OCI-LY1 (cell line): Measurements from ENCODE around the gene LMO2.

Experiments
- H2AFZ ChIP-seq: fragments of 200-600 bp; sonication (generic), shearing (Covaris generic); 2 replicates; pipeline ENCODE4 v1.6.0; 2014; ENCODE audit warnings: antibody characterized with exemption, mild to moderate bottlenecking, low read length
- H3F3A ChIP-seq: fragments of 200-600 bp; sonication (generic), shearing (Covaris generic); 2 replicates; pipeline ENCODE4 v1.6.0; 2014; ENCODE audit warnings: mild to moderate bottlenecking, antibody characterized with exemption, low read length, moderate library complexity; ENCODE audit not compliant: insufficient read depth
- H3K27ac ChIP-seq: fragments of 200-600 bp; sonication (generic); 2 replicates; pipeline ENCODE4 v1.5.1; 2014; ENCODE audit warnings: low read length, mixed run types, mild to moderate bottlenecking, low read depth; ENCODE audit not compliant: poor library complexity, severe bottlenecking
- H3K27me3 ChIP-seq: fragments of 200-600 bp; sonication (generic); 2 replicates; pipeline ENCODE4 v1.6.0; 2014; ENCODE audit warnings: antibody characterized with exemption, mild to moderate bottlenecking, low read length, moderate library complexity; ENCODE audit not compliant: insufficient read depth
- H3K36me3 ChIP-seq: fragments of 200-600 bp; sonication (generic); 2 replicates; pipeline ENCODE4 v1.6.1; 2014; ENCODE audit warnings: mild to moderate bottlenecking, antibody characterized with exemption, low read length, moderate library complexity, mixed read lengths; ENCODE audit not compliant: insufficient read depth
- H3K4me1 ChIP-seq: fragments of 200-600 bp; sonication (generic); 2 replicates; pipeline ENCODE4 v1.5.1; 2014; ENCODE audit warnings: mild to moderate bottlenecking, low read length, moderate library complexity; ENCODE audit not compliant: insufficient read depth, severe bottlenecking
- H3K4me2 ChIP-seq: fragments of 200-600 bp; sonication (generic), shearing (Covaris generic); 2 replicates; pipeline ENCODE4 v1.6.1; 2014; ENCODE audit warnings: low read length
- H3K4me3 ChIP-seq: fragments of 200-600 bp; sonication (generic); 2 replicates; pipeline ENCODE4 v1.5.1; 2014; ENCODE audit warnings: low read length, low read depth, mild to moderate bottlenecking, mixed read lengths; ENCODE audit not compliant: poor library complexity, severe bottlenecking
- H3K79me2 ChIP-seq: fragments of 200-600 bp; shearing (Covaris generic); 2 replicates; pipeline ENCODE4 v1.6.1; 2016; ENCODE audit warnings: mixed run types, low read length, mixed read lengths; ENCODE audit not compliant: insufficient read depth
- H3K9ac ChIP-seq: fragments of 200-600 bp; sonication (generic), shearing (Covaris generic); 2 replicates; pipeline ENCODE4 v1.6.1; 2014; ENCODE audit warnings: mild to moderate bottlenecking, low read length, mixed read lengths
- H3K9me2 ChIP-seq: fragments of 200-600 bp; sonication (generic), shearing (Covaris generic); 2 replicates; pipeline ENCODE4 v1.6.1; 2014; ENCODE audit warnings: low read depth, mild to moderate bottlenecking, low read length, mixed read lengths
- H3K9me3 ChIP-seq: fragments of 200-600 bp; shearing (Covaris generic); 2 replicates; pipeline ENCODE4 v1.6.1; 2014; ENCODE audit warnings: low read length, mixed read lengths
- H4K20me1 ChIP-seq: fragments of 200-600 bp; sonication (generic), shearing (Covaris generic); 2 replicates; pipeline ENCODE4 v1.6.0; 2016; ENCODE audit warnings: mild to moderate bottlenecking, low read length; ENCODE audit not compliant: insufficient read depth
- CTCF ChIP-seq: fragments of 200-600 bp; sonication (generic), shearing (Covaris generic); IDR thresholded peaks from 2 replicates; pipeline ENCODE4 v1.5.1; 2017; ENCODE audit warnings: mild to moderate bottlenecking, antibody characterized with exemption, low read length, moderate library complexity, mixed read lengths
- EZH2 ChIP-seq: fragments of 200-600 bp; sonication (generic), shearing (Covaris generic); IDR thresholded peaks from 2 replicates; pipeline ENCODE4 v1.8.0; 2017; ENCODE audit warnings: borderline replicate concordance, mixed run types, mild to moderate bottlenecking, antibody characterized with exemption, low read length, moderate library complexity, mixed read lengths

The LMO2 gene

GRCh38 chr11:33913991-33914390 lies 22.1 kb upstream of the LMO2 start:
- Histone ChIP-seq H3K27ac (no peak overlapping the region), H3K9me3 (no peaks in the 10 kb centered on the region), H3K4me2 (no peak overlapping the region), H3K4me3 (no peak overlapping the region), H2AFZ (no peak overlapping the region), H3K4me1 (no peaks in the 10 kb centered on the region), H3K27me3 (no peaks in the 10 kb centered on the region), H3F3A (no peaks in the 10 kb centered on the region), H4K20me1 (no peaks in the 10 kb centered on the region), H3K9me2 (no peaks in the 10 kb centered on the region), H3K9ac (no peak overlapping the region), H3K36me3 (no peaks in the 10 kb centered on the region), H3K79me2 (no peaks in the 10 kb centered on the region)
- TF ChIP-seq CTCF (no peak), EZH2 (no peak)

GRCh38 chr11:33912405-33913361 lies 20.8 kb upstream of the LMO2 start:
- Histone ChIP-seq H3K36me3 (no peaks in the 10 kb centered on the region), H3K9me2 (no peaks in the 10 kb centered on the region), H3K79me2 (no peaks in the 10 kb centered on the region), H4K20me1 (no peaks in the 10 kb centered on the region), H3K9me3 (no peaks in the 10 kb centered on the region), H3K27ac (no peak overlapping the region), H3F3A (no peaks in the 10 kb centered on the region), H3K27me3 (no peaks in the 10 kb centered on the region), H3K9ac (no peak overlapping the region), H2AFZ (no peak overlapping the region), H3K4me3 (no peak overlapping the region), H3K4me1 (no peaks in the 10 kb centered on the region), H3K4me2 (no peak overlapping the region)
- TF ChIP-seq CTCF: no peak
- no peak for TF ChIP-seq EZH2

GRCh38 chr11:33910958-33911339 lies 19.1 kb upstream of the LMO2 start:
- TF ChIP-seq CTCF (no peak), EZH2 (no peak)
- Histone ChIP-seq H2AFZ (no peak overlapping the region), H3K27ac (no peak overlapping the region), H3K9me2 (no peaks in the 10 kb centered on the region), H3K9me3 (no peaks in the 10 kb centered on the region), H3K4me3 (no peak overlapping the region), H3K36me3 (no peaks in the 10 kb centered on the region), H3K9ac (no peak overlapping the region), H3K79me2 (no peaks in the 10 kb centered on the region), H3K4me1 (no peaks in the 10 kb centered on the region), H4K20me1 (no peaks in the 10 kb centered on the region), H3K27me3 (no peaks in the 10 kb centered on the region), H3F3A (no peaks in the 10 kb centered on the region), H3K4me2 (no peak overlapping the region)
